WI38 (cell line): ENCODE data around the gene BDP1.
"Not testable (repeated sequence)": the region's sequence is repeated elsewhere in the genome, so short reads cannot be mapped to it uniquely, and the experiment has no call there.

Experiments used
- H3K4me3 ChIP-seq: 2 replicates; pipeline ENCODE4 v1.5.1; 2011; ENCODE audit warnings: low read depth, mild to moderate bottlenecking, control low read depth, low read length
- TF ChIP-seq, protein P1 (sequence below): IDR thresholded peaks from 2 replicates; pipeline ENCODE4 v1.5.1; 2012; ENCODE audit warnings: low read depth, mild to moderate bottlenecking, control low read depth, low read length

BDP1 gene

DNA sequence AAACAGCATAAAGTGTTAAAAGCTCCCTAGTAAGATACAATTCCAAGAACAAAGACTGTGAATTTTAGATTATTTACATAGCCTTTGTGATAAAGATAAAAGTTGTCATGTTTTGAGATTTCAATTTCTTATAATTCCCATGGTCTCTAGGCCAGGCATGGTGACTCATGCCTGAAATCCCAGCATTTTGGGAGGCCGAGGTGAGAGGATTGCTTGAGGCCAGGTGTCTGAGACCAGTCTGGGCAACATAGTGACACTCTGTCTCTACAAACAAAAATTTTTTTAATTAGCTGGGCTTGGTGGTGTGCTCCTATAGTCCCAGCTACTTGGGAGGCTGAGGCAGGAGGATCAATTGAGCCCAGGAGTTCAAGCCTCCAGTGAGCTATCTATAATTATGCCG is 48.1 kb downstream of the BDP1 start:
- TF ChIP-seq, protein P1, sequence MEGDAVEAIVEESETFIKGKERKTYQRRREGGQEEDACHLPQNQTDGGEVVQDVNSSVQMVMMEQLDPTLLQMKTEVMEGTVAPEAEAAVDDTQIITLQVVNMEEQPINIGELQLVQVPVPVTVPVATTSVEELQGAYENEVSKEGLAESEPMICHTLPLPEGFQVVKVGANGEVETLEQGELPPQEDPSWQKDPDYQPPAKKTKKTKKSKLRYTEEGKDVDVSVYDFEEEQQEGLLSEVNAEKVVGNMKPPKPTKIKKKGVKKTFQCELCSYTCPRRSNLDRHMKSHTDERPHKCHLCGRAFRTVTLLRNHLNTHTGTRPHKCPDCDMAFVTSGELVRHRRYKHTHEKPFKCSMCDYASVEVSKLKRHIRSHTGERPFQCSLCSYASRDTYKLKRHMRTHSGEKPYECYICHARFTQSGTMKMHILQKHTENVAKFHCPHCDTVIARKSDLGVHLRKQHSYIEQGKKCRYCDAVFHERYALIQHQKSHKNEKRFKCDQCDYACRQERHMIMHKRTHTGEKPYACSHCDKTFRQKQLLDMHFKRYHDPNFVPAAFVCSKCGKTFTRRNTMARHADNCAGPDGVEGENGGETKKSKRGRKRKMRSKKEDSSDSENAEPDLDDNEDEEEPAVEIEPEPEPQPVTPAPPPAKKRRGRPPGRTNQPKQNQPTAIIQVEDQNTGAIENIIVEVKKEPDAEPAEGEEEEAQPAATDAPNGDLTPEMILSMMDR, result no peak
- H3K4me3 ChIP-seq, result no peak overlapping the region

DNA sequence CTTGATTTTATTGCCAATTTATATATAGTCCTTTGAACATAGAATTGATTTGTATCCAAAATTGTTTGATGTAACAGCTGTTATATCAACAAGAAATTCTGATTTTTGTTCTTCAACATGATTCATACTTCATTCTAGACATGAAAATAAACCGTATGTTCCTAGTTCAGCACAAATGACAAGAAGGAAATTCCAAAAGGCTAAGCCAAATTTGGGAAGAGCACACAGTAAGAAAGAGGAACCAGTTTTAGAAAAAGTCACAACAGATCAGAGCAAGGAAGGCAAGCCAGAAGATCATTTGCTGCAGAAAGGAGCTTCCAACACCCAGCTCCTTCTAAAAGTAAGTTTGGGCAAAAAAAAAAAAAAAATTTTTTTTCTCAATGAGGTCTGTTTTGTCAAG is 66.7 kb downstream of the BDP1 start:
- no peak overlapping the region for H3K4me3 ChIP-seq
- TF ChIP-seq, protein P1, result no peak

DNA sequence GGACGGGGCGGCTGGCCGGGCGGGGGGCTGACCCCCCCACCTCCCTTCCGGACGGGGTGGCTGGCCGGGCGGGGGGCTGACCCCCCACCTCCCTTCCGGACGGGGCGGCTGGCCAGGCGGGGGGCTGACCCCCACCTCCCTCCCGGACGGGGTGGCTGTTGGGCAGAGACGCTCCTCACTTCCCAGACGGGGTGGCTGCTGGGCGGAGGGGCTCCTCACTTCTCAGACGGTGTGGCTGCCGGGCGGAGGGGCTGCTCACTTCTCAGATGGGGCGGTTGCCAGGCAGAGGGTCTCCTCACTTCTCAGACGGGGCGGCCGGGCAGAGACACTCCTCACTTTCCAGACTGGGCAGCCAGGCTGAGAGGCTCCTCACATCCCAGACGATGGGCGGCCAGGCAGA is 70.2 kb downstream of the BDP1 start:
- H3K4me3 ChIP-seq, result not testable (repeated sequence)

DNA sequence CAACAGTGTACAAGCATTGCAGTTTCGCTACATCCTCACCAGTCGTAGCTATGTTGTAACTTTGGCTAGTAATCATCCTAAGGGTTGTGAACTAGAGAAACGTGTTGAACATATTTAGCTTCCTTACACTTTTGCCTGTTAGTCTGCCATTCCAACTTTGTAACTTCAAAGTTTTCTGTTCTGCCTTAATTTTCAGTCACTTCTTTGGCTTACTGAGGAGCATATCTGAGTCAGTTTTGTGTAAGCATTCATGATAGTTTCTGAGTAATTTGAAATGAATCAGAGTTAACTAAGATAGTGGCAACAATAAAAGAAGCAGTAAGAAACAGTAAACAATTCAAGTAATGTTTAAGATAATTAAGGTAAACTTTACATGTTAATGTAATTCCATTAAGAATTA is 72.8 kb downstream of the BDP1 start:
- H3K4me3 ChIP-seq, result no peak overlapping the region
- TF ChIP-seq, protein P1, result no peak

DNA sequence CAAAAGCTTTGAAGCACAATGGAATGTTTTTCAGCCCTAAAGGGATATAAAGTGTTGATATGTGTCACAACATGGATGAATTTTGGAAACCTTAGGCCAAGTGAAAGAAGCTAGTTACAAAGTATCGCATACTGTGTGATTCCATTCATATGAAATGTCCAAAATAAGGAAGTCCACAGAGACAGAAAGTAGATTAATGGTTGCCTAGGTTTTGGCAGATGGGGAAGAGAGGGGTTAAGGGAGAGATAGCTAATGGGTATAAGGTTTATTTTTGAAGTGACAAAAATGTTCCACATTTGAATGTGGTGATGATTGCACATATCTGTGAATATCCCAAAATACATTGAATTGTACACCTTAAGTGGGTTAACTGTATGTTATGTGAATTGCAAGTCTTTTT is 74.2 kb downstream of the BDP1 start:
- no peak overlapping the region for H3K4me3 ChIP-seq
- TF ChIP-seq, protein P1, result no peak

DNA sequence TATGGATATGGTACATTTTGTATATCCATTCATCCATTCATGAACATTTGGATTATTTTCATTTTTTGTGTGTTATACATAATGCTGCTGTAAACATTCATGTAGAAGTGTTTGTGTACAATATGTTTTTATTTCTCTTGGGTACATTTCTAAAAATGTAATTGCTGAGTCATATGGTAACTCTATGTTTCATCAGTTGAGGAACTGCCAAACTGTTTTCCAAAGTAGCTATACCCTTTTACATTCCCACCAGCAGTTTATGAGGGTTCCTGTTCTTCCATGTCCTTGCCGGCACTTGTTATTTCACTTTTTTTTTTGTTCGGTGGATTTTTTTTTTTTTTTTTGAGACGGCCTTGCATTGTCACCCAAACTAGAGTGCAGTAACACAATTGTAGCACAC is 77.7 kb downstream of the BDP1 start:
- no peak overlapping the region for H3K4me3 ChIP-seq
- TF ChIP-seq, protein P1, result no peak

DNA sequence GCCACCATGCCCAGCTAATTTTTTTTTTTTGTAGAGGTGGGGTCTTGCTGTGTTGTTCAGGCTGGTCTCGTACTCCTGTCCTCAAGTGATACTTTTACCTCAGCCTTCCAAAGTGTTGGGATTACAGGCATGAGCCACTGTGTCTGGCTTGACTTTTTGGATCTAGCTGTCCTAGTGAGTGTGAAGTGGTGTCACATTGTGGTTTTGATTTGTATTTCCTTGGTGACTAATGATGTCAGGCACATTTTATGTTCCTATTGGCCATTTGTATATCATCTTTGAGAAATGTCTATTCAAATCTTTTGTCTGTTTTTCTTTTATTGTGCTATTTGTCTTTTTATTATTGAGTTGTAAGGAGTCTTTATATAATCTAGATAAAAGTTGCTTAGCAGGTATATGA is 78.2 kb downstream of the BDP1 start:
- TF ChIP-seq, protein P1, result no peak
- no peak overlapping the region for H3K4me3 ChIP-seq

DNA sequence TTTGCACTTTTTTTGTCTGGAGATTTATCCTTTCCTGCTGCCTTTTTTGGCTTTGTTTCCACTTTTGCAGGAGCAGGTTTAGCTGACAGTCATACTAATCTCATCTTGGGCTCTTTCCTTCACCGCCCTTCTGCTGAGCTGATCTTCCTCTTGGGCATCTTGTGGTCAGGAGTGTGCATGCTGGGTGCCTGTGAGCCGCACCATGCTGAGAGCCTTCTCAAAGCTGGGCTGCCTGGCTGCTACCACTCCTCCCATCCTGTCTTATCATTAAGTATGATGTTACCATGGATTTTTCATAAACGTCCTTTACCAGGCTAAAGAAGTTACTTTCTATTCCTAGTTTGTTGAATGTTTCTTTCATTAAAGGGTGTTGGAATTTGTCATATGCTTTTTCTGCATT is 82.2 kb downstream of the BDP1 start:
- H3K4me3 ChIP-seq, result no peak overlapping the region
- TF ChIP-seq, protein P1, result no peak

DNA sequence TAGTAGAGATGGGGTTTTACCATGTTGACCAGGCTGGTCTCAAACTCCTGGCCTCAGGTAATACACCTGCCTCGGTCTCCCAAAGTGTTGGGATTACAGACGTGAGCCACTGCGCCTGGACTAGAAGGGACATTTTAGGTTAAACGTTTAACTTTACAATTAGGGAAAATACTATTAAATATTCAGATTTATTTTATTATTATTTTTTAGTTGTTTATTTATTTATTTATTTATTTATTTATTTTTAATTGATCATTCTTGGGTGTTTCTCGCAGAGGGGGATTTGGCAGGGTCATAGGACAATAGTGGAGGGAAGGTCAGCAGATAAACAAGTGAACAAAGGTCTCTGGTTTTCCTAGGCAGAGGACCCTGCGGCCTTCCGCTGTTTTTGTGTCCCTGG is 95.4 kb downstream of the BDP1 start:
- H3K4me3 ChIP-seq, result not testable (repeated sequence)

DNA sequence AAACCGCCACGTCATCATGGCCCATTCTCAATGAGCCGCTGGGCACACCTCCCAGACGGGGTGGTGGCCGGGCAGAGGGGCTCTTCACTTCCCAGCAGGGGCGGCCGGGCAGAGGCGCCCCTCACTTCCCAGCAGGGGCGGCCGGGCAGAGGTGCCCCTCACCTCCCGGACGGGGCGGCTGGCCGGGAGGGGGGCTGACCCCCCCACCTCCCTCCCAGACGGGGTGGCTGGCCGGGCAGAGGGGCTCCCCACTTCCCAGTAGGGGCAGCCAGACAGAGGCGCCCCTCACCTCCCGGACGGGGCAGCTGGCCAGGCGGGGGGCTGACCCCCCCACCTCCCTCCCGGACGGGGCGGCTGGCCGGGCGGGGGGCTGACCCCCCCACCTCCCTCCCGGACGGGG is 96.1 kb downstream of the BDP1 start:
- H3K4me3 ChIP-seq, result not testable (repeated sequence)

DNA sequence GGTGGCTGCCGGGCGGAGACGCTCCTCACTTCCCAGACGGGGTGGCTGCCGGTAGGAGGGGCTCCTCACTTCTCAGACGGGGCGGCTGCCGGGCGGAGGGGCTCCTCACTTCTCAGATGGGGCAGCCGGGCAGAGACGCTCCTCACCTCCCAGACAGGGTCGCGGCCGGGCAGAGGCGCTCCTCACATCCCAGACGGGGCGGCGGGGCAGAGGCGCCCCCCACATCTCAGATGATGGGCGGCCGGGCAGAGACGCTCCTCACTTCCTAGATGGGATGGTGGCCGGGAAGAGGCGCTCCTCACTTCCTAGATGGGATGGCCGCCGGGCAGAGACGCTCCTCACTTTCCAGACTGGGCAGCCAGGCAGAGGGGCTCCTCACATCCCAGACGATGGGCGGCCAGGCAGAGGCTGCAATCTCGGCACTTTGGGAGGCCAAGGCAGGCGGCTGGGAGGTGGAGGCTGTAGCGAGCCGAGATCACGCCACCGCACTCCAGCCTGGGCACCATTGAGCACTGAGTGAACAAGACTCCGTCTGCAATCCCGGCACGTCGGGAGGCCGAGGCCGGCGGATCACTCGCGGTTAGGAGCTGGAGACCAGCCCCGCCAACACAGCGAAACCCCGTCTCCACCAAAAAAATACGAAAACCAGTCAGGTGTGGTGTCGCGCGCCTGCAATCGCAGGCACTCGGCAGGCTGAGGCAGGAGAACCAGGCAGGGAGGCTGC is 96.7 kb downstream of the BDP1 start:
- not testable (repeated sequence) for H3K4me3 ChIP-seq
